Measurements from ENCODE around the gene ARHGAP24.
"Not testable (repeated sequence)": the region's sequence is repeated elsewhere in the genome, so short reads cannot be mapped to it uniquely, and the experiment has no call there.

ARHGAP24 gene

DNA sequence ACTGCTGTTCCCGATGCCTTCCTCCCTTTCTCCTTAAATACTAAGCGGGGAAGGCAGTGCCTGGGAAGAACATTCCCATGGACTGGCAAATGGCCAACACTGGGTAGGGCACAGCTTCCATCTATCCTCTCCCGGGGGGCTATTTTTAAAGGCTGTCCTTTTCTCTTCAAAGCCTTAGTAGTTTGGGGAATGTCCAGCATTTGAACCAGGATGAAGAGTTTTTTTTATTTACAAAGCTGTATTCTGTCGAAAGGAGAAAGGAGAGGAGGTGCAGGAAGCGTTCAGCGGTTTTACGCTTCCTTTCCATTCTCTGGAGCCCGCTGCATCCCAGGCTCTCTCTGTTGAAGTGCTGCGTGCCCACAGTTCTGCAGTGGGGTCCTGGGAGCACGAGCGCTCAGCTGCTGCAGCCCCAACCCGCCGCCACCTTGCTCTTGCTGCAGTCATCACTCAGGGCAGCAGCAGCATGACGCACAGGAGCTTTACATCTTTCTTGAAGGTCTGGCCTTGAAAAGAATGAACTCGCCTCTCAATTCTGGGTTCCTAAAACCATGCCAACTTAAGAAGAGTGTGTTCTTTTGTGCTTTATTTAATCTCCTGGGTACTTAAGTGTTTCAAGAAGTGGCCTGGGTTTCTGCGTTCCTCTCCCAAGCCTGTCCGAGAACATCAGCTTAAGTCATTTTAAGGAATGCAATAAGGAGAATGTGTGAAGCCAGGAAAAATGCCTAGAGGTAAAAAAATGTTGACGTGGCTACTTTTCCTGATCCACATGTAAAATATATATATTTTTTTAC lies 457.7 kb downstream of the ARHGAP24 start:
- no peak for DNase-seq

DNA sequence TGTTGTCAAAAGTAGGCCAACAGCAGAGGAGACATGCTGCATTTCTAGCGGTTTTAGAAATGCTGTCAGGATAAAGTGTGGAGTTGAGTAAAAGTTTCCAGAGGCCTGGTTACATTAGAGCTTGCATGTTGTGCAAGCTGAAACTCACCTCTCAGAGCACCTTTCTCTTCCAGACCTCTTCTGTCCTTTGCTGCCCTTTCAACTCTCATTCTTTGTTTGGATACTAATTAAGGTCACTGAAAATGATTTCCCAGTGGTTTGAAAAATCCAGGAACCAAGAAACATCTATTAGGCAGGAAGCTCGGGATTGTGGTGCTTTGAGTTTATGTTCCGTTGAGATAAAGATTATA lies 458.3 kb downstream of the ARHGAP24 start:
- DNase-seq, result no peak

DNA sequence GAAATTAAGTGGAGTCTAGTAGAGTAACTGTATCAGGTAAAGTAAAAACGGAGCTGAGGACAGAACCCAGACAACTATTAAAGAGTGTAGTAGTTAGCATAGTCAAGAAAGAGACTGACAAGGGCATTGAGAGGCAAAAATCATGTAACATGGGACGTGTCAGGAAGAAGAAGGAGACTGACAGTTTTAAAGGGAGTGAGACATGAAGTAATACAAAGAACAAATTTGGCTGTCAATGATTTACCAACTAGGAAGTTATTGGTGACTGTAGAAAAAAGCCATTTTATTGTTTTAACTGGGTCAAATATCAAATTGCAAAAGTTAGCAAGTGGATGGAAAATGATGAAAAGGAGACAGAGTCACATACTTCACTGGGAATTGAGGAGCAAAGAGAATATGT lies 462.6 kb downstream of the ARHGAP24 start:
- no peak for DNase-seq

DNA sequence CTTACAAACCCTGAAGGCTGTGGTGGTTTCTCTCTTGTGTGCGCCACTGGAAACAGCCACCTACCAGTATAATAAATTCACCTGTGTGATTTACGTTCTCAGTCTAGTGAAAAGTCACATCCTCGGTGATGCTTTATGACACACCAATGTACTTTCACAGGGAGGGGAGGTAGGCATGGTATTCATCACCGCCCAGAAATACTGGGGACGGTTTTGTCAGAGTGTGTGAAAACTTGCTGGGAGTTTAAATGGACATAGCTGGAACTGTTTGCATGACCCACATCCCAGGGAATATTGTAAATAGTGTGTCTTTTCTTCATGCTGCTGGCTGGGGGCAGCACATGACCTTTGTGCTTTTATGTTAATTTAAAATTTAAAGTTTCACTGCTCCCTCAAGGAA lies 463.1 kb downstream of the ARHGAP24 start:
- no peak for DNase-seq

- no peak for DNase-seq
Observed at GRCh38 chr4:85938902-85939301, 464.0 kb downstream of the ARHGAP24 start.

DNA sequence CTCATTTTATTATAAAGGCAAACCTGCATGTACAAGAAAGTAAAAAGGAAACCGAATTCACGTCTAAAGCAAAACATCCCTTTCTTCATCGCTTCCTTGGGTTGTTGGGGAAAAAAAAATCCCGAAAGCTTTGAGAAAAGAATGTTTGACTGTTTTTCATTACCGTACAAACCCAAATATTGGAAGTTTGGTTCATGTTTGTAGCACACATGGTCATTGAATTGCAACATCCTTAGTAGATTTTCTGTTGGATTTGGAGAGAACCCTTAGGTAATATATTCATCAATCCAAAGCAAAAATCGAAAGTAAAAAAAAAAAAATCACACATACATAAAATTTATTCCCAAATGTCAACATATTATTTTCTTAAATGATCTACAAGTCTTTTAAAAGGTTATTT lies 464.6 kb downstream of the ARHGAP24 start:
- no peak for DNase-seq

- DNase-seq, result no peak
Observed at GRCh38 chr4:85940151-85940550, 465.2 kb downstream of the ARHGAP24 start.

GRCh38 chr4:85942107-85942506 lies 467.2 kb downstream of the ARHGAP24 start:
- peak; percentile 23 for DNase-seq

DNA sequence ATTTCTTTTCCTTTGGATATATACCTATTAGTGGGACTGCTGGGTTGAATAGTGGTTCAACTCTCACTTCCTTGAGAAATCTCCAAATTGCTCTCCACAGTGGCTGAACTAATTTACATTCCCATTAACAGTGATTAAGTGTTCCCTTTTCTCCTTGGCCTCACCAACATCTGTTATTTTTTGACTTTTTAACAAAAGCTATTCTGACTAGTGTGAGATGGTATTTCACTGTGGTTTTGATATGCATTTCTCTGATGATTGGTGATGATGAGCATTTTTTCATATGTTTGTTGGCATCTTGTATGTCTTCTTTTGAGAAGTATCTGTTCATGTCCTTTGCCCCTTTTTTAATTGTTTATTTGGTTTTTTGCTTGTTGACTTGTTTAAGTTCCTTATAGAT lies 471.9 kb downstream of the ARHGAP24 start:
- DNase-seq, result no peak

- DNase-seq, result no peak
Observed at GRCh38 chr4:85951099-85951498, 476.1 kb downstream of the ARHGAP24 start.

- DNase-seq, result no peak
Observed at GRCh38 chr4:85952528-85952927, 477.6 kb downstream of the ARHGAP24 start.

DNA sequence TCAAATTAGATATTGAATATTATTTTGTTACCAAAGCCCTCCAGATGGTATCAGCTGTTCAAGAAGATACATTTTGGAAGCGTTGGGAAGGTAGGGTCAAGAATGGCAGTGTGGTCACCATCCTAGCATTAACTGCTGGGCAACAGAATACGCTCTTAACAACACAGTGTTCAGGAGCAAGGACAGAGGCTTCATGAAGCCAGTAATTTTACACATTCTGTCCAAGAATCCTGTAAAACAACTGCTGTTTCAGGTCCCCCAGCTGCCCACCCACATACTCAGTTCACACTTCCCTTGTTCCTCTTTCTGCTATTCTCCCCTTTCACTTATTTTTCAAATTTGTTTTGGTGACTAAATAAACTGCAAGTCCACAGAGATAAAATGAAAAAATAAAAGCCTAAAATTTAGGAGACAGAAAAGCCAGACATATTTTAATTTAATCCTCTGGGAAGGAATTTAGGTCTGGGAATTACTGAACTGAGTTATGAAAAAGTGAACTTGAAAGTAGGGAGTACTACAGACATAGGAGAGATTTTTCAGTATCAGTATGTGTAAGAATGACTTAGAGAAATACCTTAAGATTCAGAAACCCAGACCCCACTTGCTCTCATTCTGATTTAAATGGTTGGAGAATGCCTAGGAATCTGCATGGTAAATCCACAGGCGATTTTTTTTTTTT lies 478.2 kb downstream of the ARHGAP24 start:
- no peak for DNase-seq

DNA sequence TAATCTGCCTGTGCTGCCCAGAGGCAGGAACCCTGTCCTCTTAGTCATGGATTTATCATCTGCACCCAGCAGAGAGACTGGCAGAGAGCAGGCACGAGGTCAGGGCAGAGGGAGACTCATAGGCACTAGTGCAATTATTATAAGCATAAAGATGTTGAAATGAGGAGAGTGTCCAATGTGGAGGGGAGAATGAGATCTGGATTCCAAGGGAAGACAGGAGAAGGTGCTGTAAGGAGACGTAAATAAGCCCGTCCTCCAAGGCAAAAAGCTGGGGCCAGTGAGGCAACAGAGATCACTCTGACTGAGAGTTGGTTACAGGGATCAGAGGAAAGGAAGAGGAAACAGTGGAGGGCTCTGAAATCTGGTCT lies 478.7 kb downstream of the ARHGAP24 start:
- DNase-seq, result no peak

DNA sequence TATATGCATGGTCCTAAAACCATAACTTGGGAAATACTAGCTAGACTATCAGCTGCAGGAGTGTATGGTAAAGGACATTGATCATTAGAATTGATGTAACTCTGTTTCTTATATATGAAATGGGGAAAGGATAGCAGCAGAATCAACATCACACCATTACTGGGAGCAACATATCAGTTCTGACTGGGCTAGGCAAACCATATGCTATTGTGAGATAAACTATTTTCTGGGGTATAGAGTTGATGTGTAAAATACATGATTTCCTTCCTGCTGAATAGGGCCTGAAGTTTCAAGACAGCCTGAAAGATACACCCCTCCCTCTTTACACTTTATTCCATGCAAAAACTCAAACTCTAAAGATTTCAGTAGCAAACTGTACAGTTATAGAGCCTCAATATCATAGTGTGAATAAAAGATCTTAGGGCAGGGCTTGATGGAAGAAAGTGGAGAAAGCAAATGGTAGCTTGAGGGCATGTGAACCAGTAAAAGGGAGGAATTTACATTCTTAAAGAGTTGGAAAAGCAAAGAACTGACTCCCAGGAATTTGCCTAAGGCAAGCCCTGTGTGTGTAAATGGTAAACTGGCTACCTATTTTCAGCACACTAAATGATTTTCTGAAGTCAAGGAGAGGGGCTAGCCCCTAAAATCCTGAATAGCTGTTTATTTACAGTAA lies 480.8 kb downstream of the ARHGAP24 start:
- DNase-seq, result no peak

DNA sequence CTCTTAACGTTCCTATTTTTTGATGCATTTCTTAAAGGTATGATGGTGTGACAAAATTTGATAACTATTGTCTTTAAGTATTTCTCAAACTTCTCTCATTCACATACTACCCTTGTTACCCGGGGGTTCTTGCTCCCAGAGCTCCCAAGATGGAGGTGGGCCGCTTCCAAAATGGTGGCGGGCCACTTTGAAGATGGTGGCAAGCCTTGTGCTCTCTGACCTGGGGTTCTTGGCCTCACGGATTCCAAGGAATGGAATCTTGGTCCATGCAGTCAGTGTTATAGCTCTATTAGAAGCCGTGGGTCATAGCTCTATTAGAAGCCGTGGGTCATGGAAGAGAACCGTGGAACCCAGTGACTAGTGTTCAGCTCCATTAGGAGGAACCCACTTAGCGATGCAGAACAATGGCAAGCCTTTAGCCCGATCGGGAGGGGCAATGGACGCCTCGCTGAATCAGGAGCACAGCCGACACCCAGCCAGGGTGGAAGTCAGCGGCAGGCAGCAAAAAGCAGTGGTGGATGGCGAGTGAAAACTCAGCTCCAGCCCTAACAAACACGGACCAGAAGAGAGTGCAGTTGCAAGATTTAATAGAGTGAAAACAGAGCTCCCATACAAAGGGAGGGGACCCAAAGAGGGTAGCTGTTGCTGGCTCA lies 481.5 kb downstream of the ARHGAP24 start:
- DNase-seq, result no peak

- DNase-seq, result no peak
Observed at GRCh38 chr4:85961887-85962286, 486.9 kb downstream of the ARHGAP24 start.

- no peak for DNase-seq
Observed at GRCh38 chr4:85963231-85963630, 488.3 kb downstream of the ARHGAP24 start.

DNA sequence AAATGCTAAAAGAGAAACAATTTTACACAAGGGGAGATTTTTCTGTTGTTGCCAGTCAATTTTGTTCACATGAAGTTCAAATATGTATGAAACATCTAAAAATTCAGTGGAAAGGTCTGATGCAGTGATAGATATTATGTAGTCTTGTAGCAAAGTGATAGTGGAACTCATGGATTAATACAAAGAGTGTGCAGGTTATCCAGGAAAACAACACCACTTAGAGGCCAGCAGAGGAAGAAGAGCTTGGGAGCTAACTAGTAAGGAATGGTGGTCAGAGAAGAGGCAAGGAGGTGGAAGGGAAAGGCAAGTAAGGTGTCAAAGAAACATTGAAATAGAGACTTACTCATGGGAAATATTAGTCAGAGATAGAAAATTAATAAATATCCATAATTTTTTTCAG lies 489.3 kb downstream of the ARHGAP24 start:
- DNase-seq, result peak; percentile 7

DNA sequence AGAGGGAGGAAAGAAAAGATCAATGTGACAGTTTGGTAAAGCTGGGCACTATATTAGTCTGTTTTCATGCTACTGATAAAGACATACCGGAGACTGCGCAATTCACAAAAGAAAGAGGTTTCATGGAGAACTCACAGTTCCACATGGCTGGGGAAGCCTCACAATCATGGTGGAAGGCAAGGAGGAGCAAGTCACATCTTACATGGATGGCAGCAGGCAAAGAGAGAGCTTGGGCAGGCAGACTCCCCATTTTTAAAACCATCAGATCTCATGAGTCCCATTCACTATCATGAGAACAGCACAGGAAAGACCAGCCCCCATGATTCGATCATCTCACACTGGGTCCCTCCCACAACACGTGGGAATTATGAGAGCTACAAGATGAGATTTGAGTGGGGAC lies 490.1 kb downstream of the ARHGAP24 start:
- not testable (repeated sequence) for DNase-seq

- no peak for DNase-seq
Observed at GRCh38 chr4:85965529-85965928, 490.6 kb downstream of the ARHGAP24 start.

- no peak for DNase-seq
Observed at GRCh38 chr4:85966373-85966772, 491.4 kb downstream of the ARHGAP24 start.

DNA sequence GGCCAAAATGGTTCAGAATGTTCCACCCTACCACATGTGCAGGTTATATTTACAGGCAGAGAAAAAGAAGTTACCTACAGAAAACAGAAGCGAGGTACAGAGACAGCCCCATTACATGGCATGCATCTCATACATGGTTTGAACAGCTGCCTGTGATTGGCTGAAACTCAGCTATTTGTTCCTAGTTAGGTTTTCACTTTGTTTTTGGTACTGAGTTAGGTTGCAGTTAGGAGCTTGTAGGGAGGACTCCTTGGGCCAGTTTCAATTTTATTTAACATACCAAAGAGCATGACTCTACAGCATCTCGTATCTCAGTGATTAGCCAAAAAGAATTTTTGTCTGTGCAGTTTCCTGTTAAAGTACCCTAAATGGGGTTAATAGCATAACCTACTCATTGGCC lies 492.9 kb downstream of the ARHGAP24 start:
- no peak for DNase-seq

- peak; percentile 57 for DNase-seq
Observed at GRCh38 chr4:85968945-85969819, 494.2 kb downstream of the ARHGAP24 start.
